ENCODE data around the gene EP300.

- TF ChIP-seq POLR2AphosphoS5 (IDR thresholded peaks at IDR 0.05; ENCODE audit: borderline replicate concordance, low read depth, low read length) (no peak), EZH2 (IDR thresholded peaks at IDR 0.05) (no peak)
Observed at GRCh38 chr22:41043722-41044121, 48.7 kb upstream of the EP300 start.

All from SK-N-MC (cell line).